Smooth muscle cell (in vitro differentiated cells): Measurements from ENCODE around the gene DDX1. TPM values are rescaled to one million over a fixed set of nuclear protein-coding genes. Genes with fewer than 3 reads are reported as not detected.
A peak's percentile ranks its signal among the peaks of the same experiment; 100 is the strongest.

Source experiments
- DNase-seq: peaks from one replicate; lab custom pipeline; 2025; ENCODE audit not compliant: unreplicated experiment; lab: John Stamatoyannopoulos, UW
- H2AFZ ChIP-seq: fragments of 200-600 bp; sonication (generic); 2 replicates; pipeline ENCODE4 v1.6.0; 2016; ENCODE audit warnings: antibody characterized with exemption, low read depth, mild to moderate bottlenecking
- H3F3A ChIP-seq: fragments of 200-600 bp; sonication (generic); 2 replicates; pipeline ENCODE4 v1.6.0; 2017; ENCODE audit warnings: antibody characterized with exemption, low read depth
- H3K27ac ChIP-seq: fragments of 200-600 bp; sonication (generic); 2 replicates; pipeline ENCODE4 v1.5.1; 2016; ENCODE audit warnings: low read depth, mild to moderate bottlenecking
- H3K27me3 ChIP-seq: fragments of 200-600 bp; sonication (generic); 2 replicates; pipeline ENCODE4 v1.6.1; 2016; ENCODE audit warnings: low read depth, mild to moderate bottlenecking
- H3K36me3 ChIP-seq: fragments of 200-600 bp; sonication (generic); 2 replicates; pipeline ENCODE4 v1.5.1; 2016; ENCODE audit warnings: low read depth
- H3K4me1 ChIP-seq: fragments of 200-600 bp; sonication (generic); 2 replicates; pipeline ENCODE4 v1.5.1; 2016; ENCODE audit warnings: low read depth
- H3K4me2 ChIP-seq: fragments of 200-600 bp; sonication (generic); 2 replicates; pipeline ENCODE4 v1.6.0; 2016; ENCODE audit warnings: mild to moderate bottlenecking
- H3K4me3 ChIP-seq: fragments of 200-600 bp; sonication (generic); 2 replicates; pipeline ENCODE4 v1.5.1; 2016; ENCODE audit warnings: mild to moderate bottlenecking
- H3K79me2 ChIP-seq: fragments of 200-600 bp; sonication (generic); 2 replicates; pipeline ENCODE4 v1.6.0; 2016; ENCODE audit warnings: low read depth, mild to moderate bottlenecking
- H3K9ac ChIP-seq: fragments of 200-600 bp; sonication (generic); 2 replicates; pipeline ENCODE4 v1.6.0; 2016; ENCODE audit warnings: low read depth
- H3K9me3 ChIP-seq: fragments of 200-600 bp; sonication (generic); replicated peaks from 2 replicates; pipeline ENCODE4 v1.5.1; 2016; ENCODE audit warnings: low read depth
- H4K20me1 ChIP-seq: fragments of 200-600 bp; sonication (generic); 2 replicates; pipeline ENCODE4 v1.6.0; 2016; ENCODE audit warnings: low read depth
- WGBS: methylation state at CpG from one replicate; pipeline ENCODE4 v1.1.7; 2016; ENCODE audit warnings: low lambda C conversion rate; 5-methylcytosine and 5-hydroxymethylcytosine counted together
- polyA plus RNA-seq: library from polyadenylated mRNA; unstranded; fragments of >200 nt; fragmentation: Nextera tagmentation; extraction: Ambion mirVana; gene quantifications from 2 replicates; pipeline ENCODE4 v1.2.1, GENCODE V29; 2016
- total RNA-seq: library from RNA; depleted of rRNA; stranded (reverse); fragments of >200 nt; gene quantifications from 2 replicates; pipeline ENCODE4 v1.2.3, GENCODE V29; 2014
- TF ChIP-seq, protein P1 (sequence below): fragments of 200-600 bp; sonication (generic); IDR thresholded peaks from 2 replicates; pipeline ENCODE4 v1.5.1; 2017; ENCODE audit warnings: borderline replicate concordance, mild to moderate bottlenecking, antibody characterized with exemption; ENCODE audit not compliant: insufficient read depth, poor library complexity, severe bottlenecking

DDX1 gene
- total and polyA plus RNA-seq, 2 experiments from 2014 or later = 71.3 to 78.7 TPM

DNA sequence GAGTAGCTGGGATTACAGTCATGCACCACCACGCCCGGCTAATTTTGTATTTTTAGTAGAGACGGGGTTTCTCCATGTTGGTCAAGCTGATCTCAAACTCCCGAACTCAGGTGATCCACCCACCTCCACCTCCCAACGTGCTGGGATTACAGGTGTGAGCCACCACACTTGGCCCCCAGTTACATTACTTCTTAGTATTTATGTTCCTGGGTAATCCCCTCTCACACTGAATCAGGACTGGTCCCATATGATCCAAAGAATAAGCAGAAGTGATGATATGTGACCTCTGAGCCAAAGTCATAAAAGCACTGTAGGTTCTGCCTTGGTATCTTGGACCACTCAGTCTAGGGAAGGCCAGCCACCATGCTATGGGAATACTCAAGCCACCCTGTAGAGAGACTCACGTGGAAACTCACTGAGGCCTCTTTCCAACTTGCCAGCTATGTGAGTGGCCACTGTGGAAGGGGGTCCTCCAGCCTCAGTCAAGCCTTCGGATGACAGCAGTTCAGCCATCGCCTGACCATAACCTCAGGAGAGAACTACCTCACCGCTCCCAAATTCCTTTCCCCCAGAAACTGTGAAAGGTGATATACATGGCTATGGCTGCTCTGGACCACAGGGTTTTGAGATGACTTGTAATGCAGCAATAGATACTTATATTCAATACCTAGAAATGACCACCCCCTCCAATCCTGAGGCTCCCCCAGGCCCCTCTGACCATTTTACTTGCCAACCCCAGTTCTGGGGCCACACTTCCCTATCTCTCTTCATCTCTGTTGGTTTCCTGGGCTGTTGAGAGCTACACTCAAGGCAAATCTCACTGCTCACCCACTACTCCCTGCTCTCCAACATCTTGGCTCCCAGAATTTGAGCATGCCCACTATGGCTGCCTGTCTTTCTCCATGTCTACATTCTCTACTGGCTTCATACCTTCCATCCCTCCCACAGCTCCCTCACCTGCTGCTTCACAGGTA lies 80.5 kb downstream of the DDX1 start:
- TF ChIP-seq, protein P1, sequence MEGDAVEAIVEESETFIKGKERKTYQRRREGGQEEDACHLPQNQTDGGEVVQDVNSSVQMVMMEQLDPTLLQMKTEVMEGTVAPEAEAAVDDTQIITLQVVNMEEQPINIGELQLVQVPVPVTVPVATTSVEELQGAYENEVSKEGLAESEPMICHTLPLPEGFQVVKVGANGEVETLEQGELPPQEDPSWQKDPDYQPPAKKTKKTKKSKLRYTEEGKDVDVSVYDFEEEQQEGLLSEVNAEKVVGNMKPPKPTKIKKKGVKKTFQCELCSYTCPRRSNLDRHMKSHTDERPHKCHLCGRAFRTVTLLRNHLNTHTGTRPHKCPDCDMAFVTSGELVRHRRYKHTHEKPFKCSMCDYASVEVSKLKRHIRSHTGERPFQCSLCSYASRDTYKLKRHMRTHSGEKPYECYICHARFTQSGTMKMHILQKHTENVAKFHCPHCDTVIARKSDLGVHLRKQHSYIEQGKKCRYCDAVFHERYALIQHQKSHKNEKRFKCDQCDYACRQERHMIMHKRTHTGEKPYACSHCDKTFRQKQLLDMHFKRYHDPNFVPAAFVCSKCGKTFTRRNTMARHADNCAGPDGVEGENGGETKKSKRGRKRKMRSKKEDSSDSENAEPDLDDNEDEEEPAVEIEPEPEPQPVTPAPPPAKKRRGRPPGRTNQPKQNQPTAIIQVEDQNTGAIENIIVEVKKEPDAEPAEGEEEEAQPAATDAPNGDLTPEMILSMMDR = no peak
- H3K9ac ChIP-seq = no peak overlapping the region
- no peak overlapping the region for H3K4me3 ChIP-seq
- H3K4me2 ChIP-seq = no peak overlapping the region
- no peaks in the 10 kb centered on the region for H3K79me2 ChIP-seq
- 95% methylated on average over 9 of the region's 9 CpGs for WGBS
- H3K27me3 ChIP-seq = peaks cover 13% of the 10 kb centered on the region
- no peaks in the 10 kb centered on the region for H3F3A ChIP-seq
- no peaks in the 10 kb centered on the region for H4K20me1 ChIP-seq
- DNase-seq = no peak
- H3K27ac ChIP-seq = no peak overlapping the region
- peaks cover 8% of the 10 kb centered on the region for H3K4me1 ChIP-seq
- H2AFZ ChIP-seq = no peak overlapping the region
- H3K9me3 ChIP-seq = no peaks in the 10 kb centered on the region
- H3K36me3 ChIP-seq = no peaks in the 10 kb centered on the region

DNA sequence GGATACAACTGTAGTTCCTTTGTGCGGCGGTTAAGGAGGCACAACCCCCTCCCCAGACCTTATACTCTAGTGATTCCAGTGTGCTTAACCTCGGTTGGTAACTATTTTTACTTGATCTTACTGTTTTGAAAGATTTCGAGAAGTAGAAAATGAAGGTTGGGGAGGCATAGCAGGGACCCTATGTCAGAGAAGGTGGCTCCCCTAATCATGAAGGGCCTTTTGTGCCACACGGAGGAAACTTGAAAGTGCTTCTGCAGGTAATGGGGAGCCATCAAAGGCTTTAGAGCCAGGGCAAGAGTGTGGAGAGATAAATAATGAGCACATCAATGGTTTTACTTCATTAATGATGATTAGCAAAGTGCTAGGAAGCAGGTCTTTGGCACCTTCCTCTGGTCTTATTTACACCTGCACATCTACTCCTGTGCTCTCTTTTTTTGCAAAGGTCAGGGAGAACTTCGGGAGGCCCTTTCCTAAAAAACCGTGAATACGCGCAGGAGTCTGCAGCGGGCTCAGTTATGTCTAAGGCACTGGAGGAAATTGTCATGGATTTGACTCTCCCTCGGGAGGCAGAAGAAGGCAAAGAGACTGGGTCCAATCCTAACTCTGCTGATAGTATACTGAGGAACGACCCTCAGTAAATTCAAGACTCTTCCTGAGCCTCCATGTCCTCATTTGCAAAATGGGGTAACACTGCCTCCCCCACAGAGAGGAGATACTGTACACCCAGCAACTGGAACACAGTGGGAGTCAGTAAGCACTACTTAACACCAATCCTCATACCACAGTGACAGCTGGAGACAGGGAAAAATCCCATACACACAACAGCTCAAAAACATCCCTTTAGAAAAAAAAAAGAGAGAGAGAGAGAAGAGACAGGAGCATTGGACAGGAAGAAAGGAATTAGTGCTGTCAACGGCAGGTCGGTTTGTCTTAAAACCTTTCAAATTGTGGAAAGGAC lies 81.6 kb downstream of the DDX1 start:
- no peak for DNase-seq
- Histone ChIP-seq H3K4me3 (no peak overlapping the region), H3K4me2 (peak overlapping the region; percentile 55), H3K27me3 (peaks cover 13% of the 10 kb centered on the region), H3K4me1 (peaks cover 18% of the 10 kb centered on the region), H3K27ac (no peak overlapping the region), H3K36me3 (no peaks in the 10 kb centered on the region), H4K20me1 (no peaks in the 10 kb centered on the region), H3K9ac (no peak overlapping the region), H3F3A (no peaks in the 10 kb centered on the region), H3K9me3 (no peaks in the 10 kb centered on the region), H2AFZ (no peak overlapping the region), H3K79me2 (no peaks in the 10 kb centered on the region)
- TF ChIP-seq, protein P1 = no peak
- WGBS = 73% methylated on average over 14 of the region's 14 CpGs

DNA sequence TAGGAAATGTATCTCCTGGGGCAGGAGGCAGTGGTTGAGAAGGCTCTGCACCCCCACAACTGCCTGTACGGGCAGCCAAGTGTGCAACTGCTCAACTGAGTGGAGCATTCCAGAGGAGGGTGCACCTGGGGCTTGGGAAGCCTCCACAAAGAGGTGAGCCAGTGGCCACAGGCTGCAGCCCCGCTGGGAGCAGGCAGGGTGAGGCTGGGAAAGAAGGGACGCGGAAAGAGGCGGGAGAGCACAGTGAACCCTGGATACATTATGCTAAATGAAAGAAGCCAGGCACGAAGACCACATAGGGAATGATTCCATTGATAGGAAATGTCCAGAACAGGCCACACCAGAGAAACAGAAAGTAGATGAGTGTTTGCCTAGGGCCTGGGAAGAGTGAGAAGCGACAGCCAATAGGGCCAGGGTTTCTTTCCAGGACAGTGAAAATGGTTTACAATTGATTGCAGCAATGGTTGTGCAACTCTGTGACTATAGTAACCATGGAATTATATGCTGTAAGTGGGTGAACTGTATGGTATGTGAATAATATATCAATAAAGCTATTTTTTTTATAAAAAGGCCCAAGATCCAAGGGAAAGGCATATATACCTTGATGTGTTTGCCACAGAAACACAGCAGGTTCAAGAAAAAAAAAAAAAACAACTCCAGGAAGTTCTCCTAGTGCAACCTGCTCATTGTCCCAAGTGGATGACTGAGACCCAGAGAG lies 82.4 kb downstream of the DDX1 start:
- TF ChIP-seq, protein P1 = no peak
- DNase-seq = no peak
- peaks cover 18% of the 10 kb centered on the region for H3K4me1 ChIP-seq
- H2AFZ ChIP-seq = no peak overlapping the region
- no peaks in the 10 kb centered on the region for H3K79me2 ChIP-seq
- H3K27me3 ChIP-seq = peaks cover 13% of the 10 kb centered on the region
- peak overlapping the region; percentile 55 for H3K4me2 ChIP-seq
- no peaks in the 10 kb centered on the region for H4K20me1 ChIP-seq
- H3K36me3 ChIP-seq = no peaks in the 10 kb centered on the region
- no peak overlapping the region for H3K4me3 ChIP-seq
- no peaks in the 10 kb centered on the region for H3F3A ChIP-seq
- no peak overlapping the region for H3K27ac ChIP-seq
- H3K9me3 ChIP-seq = no peaks in the 10 kb centered on the region
- H3K9ac ChIP-seq = no peak overlapping the region
- 72% methylated on average over 7 of the region's 7 CpGs for WGBS
